GM21723 (cell line): Measurements from ENCODE around the gene TUBB8.
"Not testable (repeated sequence)": the region's sequence is repeated elsewhere in the genome, so short reads cannot be mapped to it uniquely, and the experiment has no call there.

Experiments used
- ATAC-seq: cut with Tn5 transposase; IDR thresholded peaks from one replicate; pipeline ENCODE4 v1.9.1; 2021; ENCODE audit warnings: mild to moderate bottlenecking, moderate library complexity; ENCODE audit not compliant: unreplicated experiment

Gene TUBB8

GRCh38 chr10:48996-49395 lies at the start of gene TUBB8:
TUBB8 (minus strand) TSS chr10:49296; CDS start chr10:49238, 58 bp downstream.
- no peak for ATAC-seq

- no peak for ATAC-seq
Observed at GRCh38 chr10:96466-96865, 47.4 kb upstream of the TUBB8 start.

GRCh38 chr10:95356-96115 lies 46.4 kb upstream of the TUBB8 start:
- ATAC-seq = no peak

GRCh38 chr10:94613-95012 lies 45.5 kb upstream of the TUBB8 start:
- ATAC-seq = no peak

GRCh38 chr10:92846-93245 lies 43.8 kb upstream of the TUBB8 start:
- ATAC-seq = no peak

- ATAC-seq = no peak
Observed at GRCh38 chr10:92153-92552, 43.1 kb upstream of the TUBB8 start.

- no peak for ATAC-seq
Observed at GRCh38 chr10:91313-91712, 42.2 kb upstream of the TUBB8 start.

GRCh38 chr10:90161-90560 lies 41.1 kb upstream of the TUBB8 start:
- no peak for ATAC-seq

GRCh38 chr10:89248-89647 lies 40.2 kb upstream of the TUBB8 start:
- no peak for ATAC-seq

GRCh38 chr10:88253-88652 lies 39.2 kb upstream of the TUBB8 start:
- no peak for ATAC-seq

- no peak for ATAC-seq
Observed at GRCh38 chr10:87177-88080, 38.3 kb upstream of the TUBB8 start.

- ATAC-seq = no peak
Observed at GRCh38 chr10:86031-86430, 36.9 kb upstream of the TUBB8 start.

- no peak for ATAC-seq
Observed at GRCh38 chr10:85044-85443, 35.9 kb upstream of the TUBB8 start.

GRCh38 chr10:83930-84530 lies 34.9 kb upstream of the TUBB8 start:
- no peak for ATAC-seq

GRCh38 chr10:80477-81105 lies 31.5 kb upstream of the TUBB8 start:
- ATAC-seq = no peak

- no peak for ATAC-seq
Observed at GRCh38 chr10:79532-80215, 30.6 kb upstream of the TUBB8 start.

GRCh38 chr10:78556-78955 lies 29.5 kb upstream of the TUBB8 start:
- no peak for ATAC-seq

- ATAC-seq = not testable (repeated sequence)
Observed at GRCh38 chr10:74266-74621, 25.1 kb upstream of the TUBB8 start.

GRCh38 chr10:73543-74265 lies 24.6 kb upstream of the TUBB8 start:
- ATAC-seq = not testable (repeated sequence)

- ATAC-seq = not testable (repeated sequence)
Observed at GRCh38 chr10:68156-68555, 19.1 kb upstream of the TUBB8 start.
